Coronary artery (tissue), 2 donors: ENCODE measurements around the gene MRPL53.

Experiments
- DNase-seq: peaks from one replicate; pipeline ENCODE4 v3.0.0-alpha.2; 2017; ENCODE audit warnings: low spot score
- H3K27ac ChIP-seq, 2 donors: fragments of 200-600 bp; sonication (generic); one replicate each; pipeline ENCODE4 v1.5.1; 2016 to 2019
- H3K4me3 ChIP-seq: fragments of 200-600 bp; sonication (generic); 2 replicates; pipeline ENCODE4 v1.5.1; 2016; ENCODE audit warnings: mild to moderate bottlenecking, moderate library complexity
- TF ChIP-seq, protein P1 (sequence below): fragments of 200-600 bp; sonication (generic); IDR thresholded peaks from one replicate; pipeline ENCODE4 v1.5.1; 2019; ENCODE audit warnings: antibody characterized with exemption

Gene MRPL53

DNA sequence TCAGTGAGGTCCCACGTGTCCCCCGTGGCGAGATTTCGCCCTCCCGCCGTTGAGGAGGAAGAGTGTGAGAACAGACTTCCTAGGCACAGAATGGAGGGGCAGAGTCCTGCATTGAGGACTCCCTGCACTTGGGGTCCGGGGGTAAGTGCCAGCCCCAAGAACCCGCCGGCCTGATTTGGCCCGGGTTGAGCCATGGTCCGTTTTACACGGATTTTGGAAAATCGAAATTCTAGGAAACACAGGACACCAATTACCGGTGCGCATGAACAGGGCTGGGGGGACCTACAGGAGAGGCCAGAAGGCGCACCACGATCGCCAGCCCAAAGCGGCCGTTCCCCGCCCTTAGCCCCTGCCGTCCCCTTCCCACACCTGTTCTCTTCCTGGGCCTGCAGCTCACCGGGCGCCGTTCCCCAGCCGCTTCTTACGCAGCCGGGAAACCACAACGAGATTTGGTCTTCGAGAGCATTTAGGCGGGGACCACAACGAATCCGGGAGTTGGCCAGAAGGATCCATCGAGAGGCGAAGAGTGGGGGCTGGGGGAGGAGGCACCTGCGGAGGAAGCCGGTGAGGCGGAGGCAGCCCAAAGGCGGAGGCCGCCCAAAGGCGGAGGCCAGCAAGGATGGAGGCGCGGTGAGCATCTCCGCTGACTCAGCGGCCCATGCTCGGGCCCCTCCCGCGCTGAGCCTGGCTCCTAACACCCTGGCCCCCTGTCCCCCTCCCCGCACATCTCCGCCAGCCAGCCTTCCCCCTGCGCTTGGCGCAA lies 41.3 kb upstream of the MRPL53 start:
- Histone ChIP-seq H3K4me3 (peak overlapping the region; percentile 35), H3K27ac (no peak overlapping the region)
- TF ChIP-seq, protein P1, sequence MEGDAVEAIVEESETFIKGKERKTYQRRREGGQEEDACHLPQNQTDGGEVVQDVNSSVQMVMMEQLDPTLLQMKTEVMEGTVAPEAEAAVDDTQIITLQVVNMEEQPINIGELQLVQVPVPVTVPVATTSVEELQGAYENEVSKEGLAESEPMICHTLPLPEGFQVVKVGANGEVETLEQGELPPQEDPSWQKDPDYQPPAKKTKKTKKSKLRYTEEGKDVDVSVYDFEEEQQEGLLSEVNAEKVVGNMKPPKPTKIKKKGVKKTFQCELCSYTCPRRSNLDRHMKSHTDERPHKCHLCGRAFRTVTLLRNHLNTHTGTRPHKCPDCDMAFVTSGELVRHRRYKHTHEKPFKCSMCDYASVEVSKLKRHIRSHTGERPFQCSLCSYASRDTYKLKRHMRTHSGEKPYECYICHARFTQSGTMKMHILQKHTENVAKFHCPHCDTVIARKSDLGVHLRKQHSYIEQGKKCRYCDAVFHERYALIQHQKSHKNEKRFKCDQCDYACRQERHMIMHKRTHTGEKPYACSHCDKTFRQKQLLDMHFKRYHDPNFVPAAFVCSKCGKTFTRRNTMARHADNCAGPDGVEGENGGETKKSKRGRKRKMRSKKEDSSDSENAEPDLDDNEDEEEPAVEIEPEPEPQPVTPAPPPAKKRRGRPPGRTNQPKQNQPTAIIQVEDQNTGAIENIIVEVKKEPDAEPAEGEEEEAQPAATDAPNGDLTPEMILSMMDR, result no peak
- no peak for DNase-seq

DNA sequence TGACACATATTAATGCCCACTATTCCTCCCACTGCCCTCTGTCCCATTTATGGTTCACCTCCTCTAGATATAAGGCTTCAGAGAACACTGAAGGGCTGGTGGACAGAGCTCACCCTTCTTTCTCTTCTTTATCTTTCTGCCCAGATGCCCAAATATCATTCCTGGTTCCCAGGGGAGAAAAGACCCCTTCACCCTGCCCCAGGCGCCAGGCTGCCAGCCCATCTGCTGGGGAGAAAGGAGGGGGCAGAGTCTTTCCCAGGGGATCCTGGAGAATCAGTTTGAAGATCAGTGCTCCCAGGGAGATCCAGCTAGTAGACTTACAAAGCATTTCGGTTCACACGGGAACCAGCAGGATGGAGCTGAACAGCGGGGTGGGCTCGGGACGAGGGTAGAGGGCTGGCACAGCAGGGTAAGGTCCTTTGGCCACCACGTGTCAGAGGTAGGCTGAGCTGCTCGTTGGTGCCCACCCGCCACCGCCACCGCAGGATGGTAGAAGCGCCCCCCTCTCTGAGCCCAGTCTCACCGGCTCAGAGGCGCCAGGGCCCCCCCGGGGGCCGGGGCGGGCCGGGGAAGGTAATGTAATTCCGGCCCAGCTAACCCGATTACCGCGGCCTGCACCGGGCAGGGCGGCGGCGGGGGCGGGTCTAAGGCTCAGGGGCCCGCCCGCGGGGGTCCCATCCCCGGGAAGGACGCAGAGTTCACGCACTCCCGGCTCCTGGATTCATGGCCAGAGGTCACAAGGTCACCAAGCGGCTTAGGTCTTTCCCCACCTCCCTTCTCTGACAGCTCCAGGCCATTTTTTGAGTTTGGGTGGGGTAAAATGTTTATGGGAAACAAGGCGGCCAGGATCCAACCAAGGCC lies 40.5 kb upstream of the MRPL53 start:
- TF ChIP-seq, protein P1, result no peak
- no peak overlapping the region for H3K27ac ChIP-seq
- no peak for DNase-seq
- H3K4me3 ChIP-seq, result no peak overlapping the region

DNA sequence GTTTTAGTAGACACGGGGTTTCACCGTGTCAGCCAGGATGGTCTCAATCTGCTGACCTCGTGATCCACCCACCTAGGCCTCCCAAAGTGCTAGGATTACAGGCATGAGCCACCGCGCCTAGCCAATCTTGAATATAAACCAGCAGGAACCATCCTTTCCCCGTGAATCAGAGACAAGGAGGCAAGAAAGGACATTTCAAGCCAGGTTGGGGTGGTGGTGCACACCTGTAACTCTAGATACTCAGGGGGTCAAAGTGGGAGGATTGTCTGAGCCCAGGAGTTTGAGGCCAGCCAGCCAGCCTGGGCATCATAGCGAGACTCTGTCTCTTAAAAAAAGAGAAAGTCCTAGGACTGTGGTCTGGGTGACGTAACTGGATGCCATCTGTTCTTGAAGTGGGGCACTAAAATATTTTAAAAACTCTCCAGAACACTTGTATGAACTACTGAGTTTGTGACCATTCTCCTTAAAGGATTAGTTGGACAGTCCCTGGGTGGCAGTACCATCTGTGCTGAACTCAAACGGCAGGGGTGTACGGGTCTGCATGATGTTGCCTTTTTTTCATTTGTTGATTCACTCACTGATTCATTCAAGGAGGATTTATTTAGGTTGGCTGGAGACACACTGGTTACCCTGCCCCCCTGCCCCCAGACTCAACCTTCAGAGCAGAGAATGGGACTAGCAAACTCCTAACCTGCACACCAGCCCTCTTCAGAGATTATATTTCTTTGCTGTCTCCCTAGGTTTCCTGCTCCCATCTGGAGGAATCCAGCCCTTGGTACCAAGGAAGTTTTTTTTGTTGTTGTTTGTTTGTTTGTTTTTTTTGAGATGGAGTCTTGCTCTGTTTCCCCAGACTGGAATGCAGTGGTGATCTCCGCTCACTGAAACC lies 38.9 kb upstream of the MRPL53 start:
- TF ChIP-seq, protein P1, result no peak
- Histone ChIP-seq H3K4me3 (no peak overlapping the region), H3K27ac (no peak overlapping the region)
- no peak for DNase-seq

DNA sequence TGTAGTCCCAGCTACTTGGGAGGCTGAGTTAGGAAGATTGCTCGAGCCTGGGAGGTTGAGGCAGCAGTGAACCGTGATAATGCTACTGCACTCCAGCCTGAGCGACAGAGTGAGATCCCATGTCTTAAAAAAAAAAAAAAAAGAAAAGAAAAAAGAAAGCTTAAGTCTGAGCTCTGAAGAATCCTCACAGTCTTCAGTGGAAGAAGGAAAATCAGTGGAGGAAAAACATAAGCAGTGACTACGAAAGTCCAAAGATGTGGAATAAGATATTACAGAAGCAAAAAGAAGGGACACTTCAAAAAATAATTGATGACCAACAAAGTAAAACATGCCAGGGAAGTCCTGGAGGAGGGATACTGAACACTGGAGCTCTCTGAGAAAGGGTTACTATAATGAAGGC lies 37.8 kb upstream of the MRPL53 start:
- no peak overlapping the region for H3K27ac ChIP-seq
- H3K4me3 ChIP-seq, result no peak overlapping the region
- TF ChIP-seq, protein P1, result no peak
- DNase-seq, result no peak

DNA sequence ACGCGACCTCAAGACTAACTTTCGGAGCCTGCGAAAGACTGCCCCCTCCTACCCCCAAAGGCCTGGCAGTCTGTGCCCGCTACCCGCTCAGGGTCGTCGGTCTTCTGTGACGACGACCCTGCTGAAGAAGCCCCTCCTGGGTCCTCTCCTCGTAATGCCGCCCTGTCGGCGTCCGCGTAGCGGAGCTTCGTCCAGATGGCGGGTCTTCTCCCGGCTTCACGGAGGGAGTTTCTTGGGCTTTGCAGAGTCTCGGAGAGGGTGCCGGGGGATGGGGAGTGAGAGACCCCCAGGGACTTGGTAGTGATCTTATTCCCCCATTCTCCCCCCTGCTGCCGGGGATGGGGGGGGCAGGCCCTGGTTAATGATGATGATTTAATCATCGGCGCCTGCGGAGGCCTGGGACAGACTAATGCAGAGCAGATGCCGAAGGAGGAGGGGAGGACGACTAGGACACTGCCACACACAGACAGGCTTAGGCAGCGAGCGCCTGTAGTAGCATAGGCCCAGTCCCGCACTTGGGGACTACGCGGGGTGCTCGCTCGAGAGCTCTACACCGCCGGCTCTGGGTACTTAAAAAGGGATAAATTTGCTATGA lies 35.5 kb upstream of the MRPL53 start:
- DNase-seq, result no peak
- Histone ChIP-seq H3K4me3 (peak overlapping the region; percentile 83), H3K27ac (peak overlapping the region; percentile 97)
- TF ChIP-seq, protein P1, result no peak

DNA sequence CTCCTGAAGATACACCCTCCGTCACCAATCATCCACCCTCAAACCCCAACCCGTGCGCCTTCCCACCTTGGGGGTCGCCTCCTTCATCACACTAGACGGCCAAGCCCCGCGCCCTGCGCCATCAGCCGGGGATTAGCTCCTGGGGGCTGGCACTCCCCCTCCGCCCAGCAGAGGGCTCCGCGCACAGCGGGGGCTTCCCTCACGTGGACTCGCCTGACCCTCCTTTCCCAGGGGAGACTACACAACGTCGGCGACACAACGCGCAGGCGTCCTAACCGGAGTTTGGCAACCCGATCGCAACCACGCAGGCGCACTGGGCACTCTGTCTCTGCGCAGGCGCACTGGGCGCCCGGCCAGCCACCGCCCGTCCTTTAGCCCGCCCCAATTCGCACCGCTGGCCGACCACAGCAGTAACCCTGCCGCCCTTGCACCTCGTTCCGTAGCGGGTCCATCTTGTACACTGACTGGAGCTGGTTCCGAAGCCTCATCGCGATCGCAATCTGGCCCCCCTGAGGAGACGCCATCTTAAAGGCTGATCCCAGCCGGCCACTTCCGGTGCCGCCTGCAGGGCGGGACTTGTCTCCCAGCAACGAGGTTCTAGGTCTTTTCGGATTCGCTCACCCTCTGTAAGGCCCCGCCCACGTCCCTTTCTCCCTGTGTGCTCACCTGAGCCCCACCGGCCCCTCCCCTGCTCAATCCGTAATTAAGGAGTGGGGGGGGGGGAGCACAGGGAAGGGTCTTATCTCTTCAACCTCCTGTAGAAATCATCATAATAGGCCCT lies 34.9 kb upstream of the MRPL53 start, which contains the start of gene PCGF1:
TSS of gene PCGF1 (minus strand) at position 551 of the 781 bp plus-strand sequence. CDS start at position 524, 27 bp downstream.
- TF ChIP-seq, protein P1, result no peak
- peak within 1 kb of the TSS; percentile 83 for H3K4me3 ChIP-seq
- peak; percentile 98 for DNase-seq
- peak within 1 kb of the TSS; percentile 97 for H3K27ac ChIP-seq
